B cell (primary cell): ENCODE measurements around the gene FKBP10.

ENCODE experiments used
- CTCF ChIP-seq: fragments of 200-600 bp; IDR thresholded peaks from one replicate; pipeline ENCODE4 v1.8.0; 2022; ENCODE audit warnings: antibody characterized with exemption, mild to moderate bottlenecking
- EZH2 ChIP-seq: IDR thresholded peaks from 2 replicates; pipeline ENCODE4 v1.6.1; 2012; ENCODE audit warnings: borderline replicate concordance, low read depth, mild to moderate bottlenecking, moderate library complexity, low read length; ENCODE audit not compliant: insufficient read depth, poor library complexity, severe bottlenecking

GRCh38 chr17:41870097-41870496 is 57.3 kb downstream of the FKBP10 start:
- no peak for TF ChIP-seq CTCF
- TF ChIP-seq EZH2 = no peak
